GM23338 (cell line): ENCODE measurements around the gene UVSSA.

Experiments used
- CREB1 ChIP-seq: fragments of 250-450 bp; sonication (Bioruptor Pico); IDR thresholded peaks from 2 replicates; pipeline ENCODE4 v1.5.0; 2020; ENCODE audit warnings: low read depth, mild to moderate bottlenecking, moderate library complexity
- CTCF ChIP-seq, 2 experiments: fragments of 200-600 bp in 1 of 2; sonication (generic) in 1 of 2; conservative IDR thresholded peaks; 2 replicates each; pipeline versions ENCODE4 v1.5.1 to v1.6.1; 2016 to 2017; ENCODE audit warnings: antibody characterized with exemption in 2 of 2, low read depth in 2 of 2, mild to moderate bottlenecking in 2 of 2, moderate library complexity in 1 of 2
- EZH2 ChIP-seq: fragments of 200-600 bp; sonication (generic); IDR thresholded peaks from one replicate; pipeline ENCODE4 v1.8.0; 2017; ENCODE audit warnings: antibody characterized with exemption, mild to moderate bottlenecking, low read depth; ENCODE audit not compliant: unreplicated experiment
- EZH2phosphoT487 ChIP-seq: fragments of 200-600 bp; sonication (generic); IDR thresholded peaks from one replicate; pipeline ENCODE4 v1.8.1; 2018; ENCODE audit warnings: antibody characterized with exemption; ENCODE audit not compliant: unreplicated experiment
- POLR2AphosphoS5 ChIP-seq: IDR thresholded peaks from 2 replicates; pipeline ENCODE4 v1.6.1; 2016; ENCODE audit warnings: antibody characterized with exemption, low read depth
- REST ChIP-seq: IDR thresholded peaks from one replicate; pipeline ENCODE4 v1.6.1; 2018; ENCODE audit warnings: antibody characterized with exemption; ENCODE audit not compliant: unreplicated experiment

- TF ChIP-seq POLR2AphosphoS5 (no peak), EZH2 (no peak), CTCF (conservative IDR thresholded peaks at IDR 0.05; ENCODE audit: low read depth in 2 of 2) (no peak), EZH2phosphoT487 (no peak), REST (no peak), CREB1 (CRISPR knock-in tag) (no peak)
Observed at GRCh38 chr4:1332686-1333085, 14.3 kb upstream of the UVSSA start.
